Placental pericyte (primary cell): ENCODE data around the gene THAP10. TPM values are rescaled to one million over a fixed set of nuclear protein-coding genes. Genes with fewer than 3 reads are reported as not detected.

Experiments
- total RNA-seq: library from RNA; depleted of rRNA; stranded (reverse); fragments of >200 nt; gene quantifications from 2 replicates; pipeline ENCODE4 v1.2.3, GENCODE V29; 2012

The THAP10 gene
- 1.8 and 5.7 TPM in 2 replicates for total RNA-seq

DNA sequence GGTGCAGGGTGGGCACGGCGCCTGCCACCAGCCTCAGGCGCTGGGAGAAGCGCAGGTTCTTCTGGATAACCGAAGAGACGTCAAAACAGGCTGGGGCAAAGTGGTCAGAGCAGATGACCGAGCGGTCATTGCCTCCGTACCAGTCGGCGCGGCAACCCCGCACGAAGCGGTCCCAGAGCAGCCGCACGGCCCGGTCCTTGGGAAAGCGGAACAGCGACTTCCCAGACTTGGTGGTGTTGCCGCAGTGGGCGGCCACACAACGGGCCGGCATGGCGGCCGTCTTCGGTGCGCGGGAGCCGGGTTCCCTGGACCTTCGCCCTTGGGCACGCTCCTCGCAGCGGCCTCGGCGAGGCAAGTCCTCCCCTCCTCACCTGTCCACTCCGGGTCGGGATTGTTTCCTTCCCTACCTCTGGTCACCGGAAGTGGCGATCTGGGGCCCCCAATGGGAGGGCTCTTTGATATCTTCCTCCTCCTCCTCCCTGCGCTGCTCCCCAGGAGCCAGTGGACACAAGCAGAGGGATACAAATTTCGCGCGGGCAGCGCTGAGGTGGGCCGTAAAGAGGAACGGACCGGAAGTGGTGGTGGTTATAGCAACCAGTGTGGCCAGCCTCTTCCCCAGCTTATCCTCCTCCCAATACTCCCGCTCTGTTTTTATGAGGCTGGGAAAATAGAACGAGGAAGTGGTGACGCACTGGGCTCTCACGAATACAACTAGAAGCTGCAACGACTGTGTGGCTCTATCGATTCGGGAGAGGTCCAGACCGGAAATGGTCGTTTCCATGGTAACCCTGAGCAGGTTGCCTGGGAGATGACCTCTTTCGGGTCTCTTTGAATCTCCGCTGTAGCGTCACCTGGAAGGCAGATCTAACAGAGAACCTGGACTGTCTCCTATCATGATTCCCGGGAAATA is at the start of gene THAP10, which contains the start of gene LRRC49:
Gene THAP10 (minus strand): TSS at position 432 of the 910 bp plus-strand sequence. CDS start 161 bp downstream, at position 271.
Gene LRRC49 (plus strand): TSS at position 825 of the 910 bp plus-strand sequence. CDS start 69 bp downstream, at position 894.

GRCh38 chr15:70853973-70854665 is 38.1 kb downstream of the THAP10 start, which contains the start of gene LARP6:
TSS of gene LARP6 (minus strand) at chr15:70854157. CDS start at chr15:70854088, 69 bp downstream.

Other genes with a start within 250 kb of the THAP10 start
- 104 and 382 TPM in 2 replicates for gene UACA, start 128.9 kb downstream of the THAP10 start, total RNA-seq
- 40.5 and 211 TPM in 2 replicates for gene LARP6, start 38.3 kb downstream of the THAP10 start, total RNA-seq
- gene LRRC49, start 393 bp upstream of the THAP10 start, total RNA-seq, result 11.5 and 33.0 TPM in 2 replicates
- 19.0 and 102 TPM in 2 replicates for gene THSD4, start 223.0 kb upstream of the THAP10 start, total RNA-seq